ENCODE data around the gene HERPUD2.

DNA sequence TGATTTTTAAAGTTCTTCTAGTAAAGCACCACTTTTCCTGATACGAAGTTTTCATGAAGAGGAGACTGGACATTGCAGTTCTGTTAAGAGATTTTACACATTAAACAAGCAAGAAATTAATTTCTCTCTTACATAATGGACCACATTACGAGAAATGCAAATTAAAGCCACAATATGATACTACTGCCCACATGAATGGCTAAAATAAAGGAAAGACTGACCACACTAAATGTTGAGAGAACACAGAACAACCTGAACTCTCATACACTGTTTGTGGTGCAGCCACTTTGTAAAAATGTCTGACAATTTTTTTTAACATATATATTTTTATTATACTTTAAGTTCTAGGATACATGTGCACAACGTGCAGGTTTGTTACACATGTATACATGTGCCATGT, 44.0 kb upstream of the HERPUD2 start:
- TF ChIP-seq POLR2A (IDR thresholded peaks at IDR 0.05): no peak
- TF ChIP-seq, protein P1, sequence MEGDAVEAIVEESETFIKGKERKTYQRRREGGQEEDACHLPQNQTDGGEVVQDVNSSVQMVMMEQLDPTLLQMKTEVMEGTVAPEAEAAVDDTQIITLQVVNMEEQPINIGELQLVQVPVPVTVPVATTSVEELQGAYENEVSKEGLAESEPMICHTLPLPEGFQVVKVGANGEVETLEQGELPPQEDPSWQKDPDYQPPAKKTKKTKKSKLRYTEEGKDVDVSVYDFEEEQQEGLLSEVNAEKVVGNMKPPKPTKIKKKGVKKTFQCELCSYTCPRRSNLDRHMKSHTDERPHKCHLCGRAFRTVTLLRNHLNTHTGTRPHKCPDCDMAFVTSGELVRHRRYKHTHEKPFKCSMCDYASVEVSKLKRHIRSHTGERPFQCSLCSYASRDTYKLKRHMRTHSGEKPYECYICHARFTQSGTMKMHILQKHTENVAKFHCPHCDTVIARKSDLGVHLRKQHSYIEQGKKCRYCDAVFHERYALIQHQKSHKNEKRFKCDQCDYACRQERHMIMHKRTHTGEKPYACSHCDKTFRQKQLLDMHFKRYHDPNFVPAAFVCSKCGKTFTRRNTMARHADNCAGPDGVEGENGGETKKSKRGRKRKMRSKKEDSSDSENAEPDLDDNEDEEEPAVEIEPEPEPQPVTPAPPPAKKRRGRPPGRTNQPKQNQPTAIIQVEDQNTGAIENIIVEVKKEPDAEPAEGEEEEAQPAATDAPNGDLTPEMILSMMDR (IDR thresholded peaks at IDR 0.05 in 4 of 5, conservative IDR thresholded peaks at IDR 0.05 in 1 of 5): no peak
